Colon (tissue), 2 donors: ENCODE results near the gene HNRNPA3.
"Not testable (repeated sequence)": the region's sequence is repeated elsewhere in the genome, so short reads cannot be mapped to it uniquely, and the experiment has no call there.

Experiments used
- FAIRE-seq: peaks from 2 replicates; lab custom pipeline; 2012; peaks lifted over from hg19 to GRCh38; lab: Jason Lieb, UNC
- donor health status: control.
- donor health status: control.

Gene HNRNPA3

GRCh38 chr2:177234267-177234666 lies 21.7 kb downstream of the HNRNPA3 start:
- FAIRE-seq, result no peak

DNA sequence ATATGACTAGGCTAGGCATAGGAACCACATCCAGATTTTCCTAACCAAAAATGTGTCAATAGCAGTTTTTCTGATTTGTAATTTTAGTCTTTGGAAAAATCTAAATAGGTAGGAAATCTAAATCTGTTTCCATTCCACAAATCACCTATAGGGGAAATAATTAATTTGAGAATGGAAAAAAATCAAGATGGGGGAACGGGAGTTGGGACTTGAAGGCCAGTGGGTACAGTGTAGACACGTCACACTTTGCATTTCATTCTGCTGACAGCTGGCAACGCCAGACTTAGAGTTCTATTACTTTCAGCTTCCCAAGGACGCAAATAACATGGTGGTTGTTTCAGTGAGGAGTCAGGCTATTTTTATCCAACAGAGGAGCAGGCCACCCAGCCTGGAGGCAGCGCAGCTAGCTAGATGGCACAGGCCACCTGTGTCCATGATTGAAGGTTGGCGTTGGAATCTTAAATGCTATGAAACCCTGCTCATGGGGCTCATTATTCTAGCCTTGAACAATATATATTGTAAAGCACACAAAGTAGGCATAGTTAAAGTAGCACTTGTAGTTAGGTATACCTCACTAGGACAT lies 23.4 kb downstream of the HNRNPA3 start:
- FAIRE-seq, result no peak

DNA sequence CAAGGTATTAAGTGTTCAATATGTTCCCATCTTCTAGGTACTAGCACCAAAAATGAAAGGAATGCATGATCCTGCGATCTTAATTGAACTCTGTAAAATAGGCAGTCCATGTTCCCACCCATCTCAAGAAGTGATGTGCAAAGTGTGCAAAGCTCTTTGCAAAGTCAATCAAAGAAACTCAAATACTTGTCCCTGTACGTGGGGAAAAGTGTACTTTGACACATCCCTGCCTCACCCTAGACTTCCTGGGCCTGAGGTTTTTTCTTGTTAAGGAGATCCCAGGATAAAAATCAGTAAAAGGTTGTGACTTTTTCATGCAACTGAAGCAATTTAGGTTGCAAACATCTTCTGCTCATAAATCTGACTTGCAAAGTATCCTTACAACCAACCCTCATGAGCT lies 25.3 kb downstream of the HNRNPA3 start:
- FAIRE-seq, result no peak

GRCh38 chr2:177239053-177239452 lies 26.5 kb downstream of the HNRNPA3 start:
- FAIRE-seq, result no peak

- no peak for FAIRE-seq
Observed at GRCh38 chr2:177239932-177240630, 27.5 kb downstream of the HNRNPA3 start.

GRCh38 chr2:177241711-177242120 lies 29.1 kb downstream of the HNRNPA3 start:
- FAIRE-seq, result no peak

DNA sequence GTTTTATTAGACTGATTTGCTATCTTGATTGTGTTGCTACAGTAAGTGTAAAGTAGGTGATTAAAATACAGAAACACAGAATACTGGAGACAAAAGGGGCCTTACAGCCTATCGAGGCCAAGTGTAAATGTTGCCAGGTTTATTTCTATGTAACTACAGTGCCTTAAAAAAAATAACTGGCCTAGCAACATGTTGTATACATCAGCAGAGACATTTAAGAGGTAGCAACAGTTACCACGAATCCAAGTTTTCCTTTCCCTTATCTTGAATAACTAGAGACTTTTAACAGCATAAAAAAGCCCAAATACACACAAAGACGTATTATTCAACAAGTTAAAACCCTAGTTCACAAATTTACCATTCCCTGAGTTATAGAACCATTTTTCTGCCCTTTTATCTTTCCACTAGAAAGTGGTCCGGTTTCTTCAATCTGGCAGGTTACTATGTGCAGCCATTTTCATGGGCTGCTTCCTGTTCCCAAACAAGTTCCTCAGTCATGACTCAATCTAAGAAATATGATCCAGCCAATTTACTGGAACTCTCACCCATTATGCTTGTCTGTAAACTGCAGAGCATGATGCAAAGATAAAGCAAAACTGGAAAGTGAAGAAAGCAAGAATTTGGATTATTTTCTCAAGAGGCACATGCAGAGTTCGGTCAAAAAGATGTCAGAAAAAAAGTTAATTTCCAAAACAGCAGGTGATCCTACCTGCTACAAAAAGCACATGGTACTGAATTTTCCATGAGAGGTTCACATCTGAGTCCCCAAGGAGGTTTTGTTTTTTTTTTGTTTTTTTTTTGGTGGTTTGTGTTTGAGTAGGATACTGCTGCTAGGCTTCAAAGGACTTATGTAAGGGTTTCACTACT lies 29.8 kb downstream of the HNRNPA3 start:
- FAIRE-seq, result no peak

DNA sequence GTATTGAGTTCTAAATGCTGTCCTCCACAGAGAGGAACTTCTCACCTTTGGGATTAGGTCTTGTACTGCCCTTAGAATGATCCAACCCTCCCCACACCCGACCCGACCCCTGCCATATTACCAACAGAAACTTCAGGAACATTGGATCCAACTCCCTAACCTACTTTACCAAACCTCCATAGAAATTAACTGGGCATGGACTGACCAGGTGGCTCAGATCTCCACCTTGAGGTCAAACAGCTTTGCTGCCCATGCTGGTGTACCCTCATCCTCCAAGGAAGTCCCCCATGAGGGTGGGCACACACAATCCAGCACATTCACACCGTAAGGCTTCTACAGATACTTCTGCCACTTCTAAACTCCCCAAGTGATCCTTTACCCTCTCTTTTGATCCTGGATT lies 30.5 kb downstream of the HNRNPA3 start:
- no peak for FAIRE-seq

DNA sequence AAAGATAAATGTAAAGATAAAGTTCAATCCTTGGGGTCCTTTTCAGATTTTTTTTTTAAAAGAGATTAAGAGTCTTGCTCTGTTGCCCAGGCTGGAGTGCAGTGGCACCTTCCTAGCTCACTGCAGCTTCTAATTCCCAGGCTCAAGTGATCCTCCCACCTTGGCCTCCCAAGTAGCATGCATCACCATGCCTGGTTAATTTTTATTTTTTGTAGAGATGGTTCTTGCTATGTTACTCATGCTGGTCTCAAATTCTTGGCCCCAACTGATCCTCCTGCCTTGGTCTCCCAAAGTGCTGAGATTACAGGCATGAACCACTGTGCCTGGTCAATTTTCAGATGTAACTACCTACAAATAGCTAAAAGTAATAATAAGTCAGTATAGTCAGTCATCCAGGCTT lies 30.9 kb downstream of the HNRNPA3 start:
- no peak for FAIRE-seq

- FAIRE-seq, result no peak
Observed at GRCh38 chr2:177244244-177244771, 31.7 kb downstream of the HNRNPA3 start.

DNA sequence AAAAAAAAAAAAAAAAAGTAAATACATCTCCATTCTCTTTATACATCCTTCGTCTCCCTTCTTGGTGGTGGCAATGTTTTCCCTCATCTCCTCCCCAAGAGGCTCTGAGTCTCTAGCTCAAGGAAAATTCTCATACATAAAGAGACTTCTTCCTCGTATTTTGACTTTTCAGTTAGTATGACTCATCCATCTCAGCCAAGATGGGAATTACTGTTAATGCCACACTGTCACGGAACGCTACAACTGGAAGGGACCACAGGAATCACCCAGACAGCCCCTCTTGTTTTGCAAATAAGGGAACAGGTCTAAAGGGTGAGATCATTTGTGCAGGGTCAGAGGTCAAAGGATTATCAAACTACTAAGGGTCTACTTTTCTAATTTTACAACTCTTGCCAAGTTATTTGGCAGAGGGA lies 32.4 kb downstream of the HNRNPA3 start:
- FAIRE-seq, result no peak

DNA sequence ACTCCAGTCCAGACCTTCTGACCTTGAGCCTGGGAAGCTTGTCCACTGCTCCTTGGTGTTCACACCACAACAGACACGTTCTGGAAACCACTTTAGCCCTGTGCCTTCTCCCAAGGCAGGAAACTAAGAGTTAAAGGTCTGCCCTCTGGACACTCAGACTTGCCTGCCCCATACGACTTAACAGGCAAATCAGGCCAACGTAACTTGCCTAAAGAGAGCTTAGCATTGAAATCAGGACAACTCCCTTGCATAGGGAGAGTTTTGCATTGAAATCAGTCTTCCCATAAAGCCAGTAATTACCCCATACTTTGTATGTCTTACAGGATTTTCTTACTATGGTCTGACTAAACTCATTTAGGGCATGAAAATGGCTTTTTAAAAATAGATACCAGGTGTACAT lies 33.4 kb downstream of the HNRNPA3 start:
- no peak for FAIRE-seq

DNA sequence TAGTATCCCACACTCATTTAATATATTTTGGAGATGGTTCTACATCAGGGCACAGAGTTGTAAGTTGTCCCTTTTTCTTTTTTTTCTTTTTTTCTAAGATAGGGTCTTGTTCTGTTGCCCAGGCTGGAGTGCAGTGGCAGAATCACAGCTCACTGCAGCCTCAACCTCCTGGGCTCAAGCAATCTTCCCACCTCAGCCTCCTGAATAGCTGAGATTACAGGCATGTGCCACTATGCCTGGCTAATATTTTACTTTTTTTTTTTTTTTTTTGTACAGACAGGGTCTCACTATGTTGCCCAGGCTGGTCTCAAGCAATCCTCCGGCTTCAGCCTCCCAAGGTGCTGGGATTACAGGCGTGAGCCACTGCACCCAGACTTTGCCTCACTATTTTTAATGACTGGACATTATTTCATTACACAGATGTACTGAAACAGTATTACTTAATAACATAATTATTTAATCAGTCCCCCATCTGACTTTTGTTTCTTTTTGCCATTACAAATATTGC lies 34.0 kb downstream of the HNRNPA3 start:
- not testable (repeated sequence) for FAIRE-seq

DNA sequence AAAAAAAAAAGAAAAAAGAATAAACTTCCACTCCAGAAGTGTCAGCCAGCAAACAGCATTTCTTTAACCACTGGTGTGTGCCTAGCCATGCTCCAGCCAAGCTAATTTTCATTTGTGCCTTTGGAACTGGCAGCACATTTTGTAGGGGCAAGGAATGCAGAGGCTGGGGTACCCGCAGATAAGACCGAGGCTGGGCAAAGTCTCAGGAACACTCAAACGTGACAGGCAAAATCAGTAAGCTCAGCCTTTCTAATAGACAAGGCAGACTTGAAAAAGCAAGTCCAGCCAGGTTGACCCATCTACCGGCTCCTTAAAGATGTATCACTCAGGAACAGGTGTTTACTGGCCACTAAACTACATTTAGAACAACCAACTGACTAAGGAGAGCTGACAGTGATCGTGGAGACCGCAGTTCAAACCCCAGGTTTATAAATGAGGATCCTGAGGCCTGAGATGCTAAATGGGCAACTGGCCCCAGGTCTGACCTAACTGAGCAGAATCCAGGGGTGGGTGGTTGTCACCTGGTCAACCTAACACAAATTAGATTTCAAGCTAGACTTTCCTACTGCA lies 35.2 kb downstream of the HNRNPA3 start:
- no peak for FAIRE-seq

DNA sequence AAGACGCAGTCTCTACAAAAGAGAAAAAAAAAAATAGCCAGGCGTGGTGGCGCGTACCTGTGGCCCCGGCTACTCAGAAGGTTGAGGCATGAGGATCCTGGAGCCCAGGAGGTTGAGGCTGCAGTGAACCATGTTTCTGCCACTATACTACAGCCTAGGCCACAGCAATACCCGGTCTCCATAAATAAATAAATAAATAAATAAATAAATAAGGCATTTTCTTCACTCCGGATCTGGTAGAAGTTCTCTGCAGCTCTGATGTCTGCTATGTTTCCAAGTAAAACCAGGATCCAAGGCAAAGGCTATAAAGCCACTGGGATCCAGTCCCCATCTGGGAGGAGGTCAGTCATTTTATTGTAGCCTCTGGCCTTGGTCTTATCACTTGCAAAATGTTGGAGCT lies 36.4 kb downstream of the HNRNPA3 start:
- no peak for FAIRE-seq

DNA sequence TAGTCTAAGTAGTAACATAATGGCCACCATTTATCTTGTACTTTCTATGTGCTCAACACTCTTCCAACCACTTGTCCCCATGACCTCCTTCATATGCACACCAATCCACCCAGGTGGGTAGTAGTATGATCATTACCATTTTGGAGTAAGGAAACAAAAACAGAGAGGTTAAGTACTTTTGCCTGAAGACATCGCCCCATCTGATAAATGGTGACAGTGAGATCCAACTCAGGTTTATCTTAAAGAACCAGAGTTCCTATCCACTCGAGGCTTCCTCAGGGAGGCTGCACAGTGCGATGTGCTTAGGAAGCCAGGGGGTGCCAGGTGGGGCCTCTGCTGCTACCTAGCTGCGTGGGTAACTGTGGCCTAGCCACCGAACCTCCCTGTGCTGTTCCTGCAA lies 37.9 kb downstream of the HNRNPA3 start:
- FAIRE-seq, result no peak

DNA sequence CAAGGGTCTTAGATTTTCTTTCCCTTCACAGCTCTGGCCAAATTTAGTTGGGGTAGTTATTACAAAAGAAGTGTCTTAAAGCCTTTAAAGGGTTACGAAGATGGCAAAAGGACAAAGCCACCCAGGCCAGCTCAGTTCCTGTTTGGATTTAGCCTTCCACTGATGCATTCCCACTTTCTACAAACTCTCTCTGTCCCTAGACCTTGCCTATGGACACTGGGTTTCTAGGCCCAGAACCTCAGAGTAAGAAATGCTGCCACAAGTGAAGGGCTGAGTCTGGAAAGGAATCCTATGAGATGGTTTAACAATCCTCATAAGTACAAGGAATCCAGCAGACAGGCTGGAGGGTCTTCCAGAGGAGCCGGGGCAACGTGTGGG lies 38.6 kb downstream of the HNRNPA3 start:
- FAIRE-seq, result no peak

- no peak for FAIRE-seq
Observed at GRCh38 chr2:177252808-177253531, 40.4 kb downstream of the HNRNPA3 start.

DNA sequence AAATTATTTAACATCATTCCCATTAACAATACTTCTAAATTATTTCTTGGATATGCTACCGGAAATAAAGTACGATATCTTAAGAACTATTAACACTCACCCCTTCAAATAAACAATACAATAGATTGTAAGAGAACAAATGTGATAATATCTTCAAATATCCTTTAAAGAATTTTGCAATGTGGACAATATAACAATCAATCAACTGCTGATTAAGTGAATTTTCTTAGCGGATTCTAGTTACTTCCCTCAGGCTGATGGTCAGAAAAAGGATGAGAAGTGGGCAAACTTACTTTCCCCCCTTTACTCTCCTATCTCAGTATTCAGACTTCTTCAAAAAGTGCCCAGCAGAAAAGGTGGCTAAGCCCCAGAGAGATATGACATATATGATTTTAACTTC lies 41.1 kb downstream of the HNRNPA3 start:
- FAIRE-seq, result no peak

DNA sequence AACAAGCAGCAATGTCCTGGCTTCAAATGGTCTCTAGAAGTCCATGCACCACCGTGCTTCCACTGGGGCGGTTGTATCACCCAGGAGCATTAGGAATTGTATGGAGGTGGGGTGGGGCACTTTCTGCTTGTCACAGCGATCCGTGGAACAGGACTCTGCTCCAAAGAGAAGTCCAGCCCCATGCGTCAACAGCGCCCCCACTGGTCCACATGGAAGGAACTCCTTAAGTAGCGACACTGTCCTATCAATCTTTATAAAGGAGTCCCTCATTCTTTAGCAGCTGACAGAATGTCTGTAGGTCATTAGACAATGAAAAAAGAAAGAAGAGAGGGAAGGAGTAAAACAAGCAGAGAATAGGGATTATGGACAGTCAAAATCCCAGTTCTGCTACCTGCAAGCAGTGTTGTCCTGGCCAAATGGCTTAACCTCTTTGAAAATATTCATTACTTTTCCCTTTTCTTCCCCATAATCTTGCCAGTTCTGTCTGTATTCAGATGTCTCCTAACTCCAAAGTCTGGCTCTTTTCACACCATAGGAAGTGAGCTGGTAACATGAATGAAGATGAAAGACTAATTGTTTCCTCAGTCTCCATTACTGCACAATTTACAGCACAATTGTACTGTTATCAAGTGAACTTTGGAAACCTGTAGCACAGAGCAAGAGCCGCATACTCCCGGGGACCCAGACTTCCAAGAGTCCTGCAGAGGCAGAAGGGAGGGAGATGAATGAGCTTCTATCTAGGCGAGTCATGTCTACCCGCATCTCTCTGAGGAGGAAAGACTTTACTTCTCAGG lies 42.0 kb downstream of the HNRNPA3 start:
- no peak for FAIRE-seq

- no peak for FAIRE-seq
Observed at GRCh38 chr2:177255227-177255601, 42.6 kb downstream of the HNRNPA3 start.
